ENCODE measurements around the gene RRP1B.

Gene RRP1B

DNA sequence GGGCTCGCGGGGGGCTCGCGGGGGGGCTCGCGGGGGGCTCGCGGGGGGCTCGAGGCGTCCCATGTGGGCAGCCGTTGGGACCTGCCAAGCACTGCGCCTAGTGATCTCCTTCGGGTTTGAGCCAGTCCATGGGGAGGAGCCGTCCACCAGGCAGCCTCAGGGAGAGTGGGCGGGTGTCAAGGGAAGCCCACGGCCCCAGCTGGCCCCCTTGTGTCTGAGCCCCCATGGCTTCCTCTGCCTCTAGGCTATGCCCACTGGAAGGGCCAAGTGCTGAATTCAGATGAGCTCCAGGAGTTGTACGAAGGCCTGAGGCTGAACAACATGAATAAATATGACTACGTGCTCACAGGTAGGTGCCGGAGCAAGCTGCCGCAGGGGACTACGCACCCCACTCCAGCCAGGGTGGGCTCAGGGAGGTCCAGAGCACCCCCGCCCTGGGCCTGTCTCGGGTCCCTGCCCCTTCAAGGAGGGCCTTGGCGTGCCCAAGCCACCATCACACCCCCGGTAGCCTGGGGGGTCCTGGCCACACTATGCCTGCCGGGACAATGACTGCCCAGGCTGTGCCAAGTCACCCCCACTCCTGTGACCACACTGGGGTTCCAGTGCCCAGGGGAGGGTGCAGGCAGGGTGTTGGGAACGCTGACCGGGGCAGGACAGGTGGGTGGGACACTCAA lies 82.2 kb downstream of the RRP1B start:
- peaks cover 10% of the 10 kb centered on the region for H4K20me1 ChIP-seq (ENCODE audit: insufficient read depth, low read length)
- no peaks in the 10 kb centered on the region for H3K79me2 ChIP-seq (ENCODE audit: insufficient read depth, low read length)

DNA sequence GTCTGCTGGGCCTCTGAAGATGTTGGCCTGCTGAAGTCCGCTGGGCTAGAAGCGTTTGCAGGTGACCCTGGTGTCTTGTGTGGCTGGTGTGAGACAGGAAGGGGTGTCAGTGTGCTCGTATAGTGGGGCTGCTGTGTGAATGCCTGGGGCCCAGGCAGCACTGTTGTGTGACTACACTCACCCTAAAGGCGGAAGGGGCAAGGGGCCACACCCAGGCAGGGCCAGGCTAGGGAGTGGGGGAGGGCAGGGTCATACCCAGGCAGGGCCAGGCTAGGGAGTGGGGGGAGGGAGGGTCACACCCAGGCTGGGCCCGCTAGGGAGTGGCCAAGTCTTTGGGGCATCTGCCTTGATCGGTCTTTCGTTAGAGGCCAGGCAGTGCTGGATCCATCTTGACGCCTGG lies 84.6 kb downstream of the RRP1B start:
- TF ChIP-seq EZH2 (IDR thresholded peaks at IDR 0.05; ENCODE audit: borderline replicate concordance, low read depth, low read length, severe bottlenecking) (no peak), CTCF (IDR thresholded peaks at IDR 0.05; ENCODE audit: borderline replicate concordance, extremely low read depth, low read length, poor library complexity, severe bottlenecking) (no peak)
- no peak overlapping the region for H3K27ac ChIP-seq (ENCODE audit: low read length)
- no peaks in the 10 kb centered on the region for H3K27me3 ChIP-seq (ENCODE audit: insufficient read depth, low read length, poor library complexity)
- no peak overlapping the region for H3K4me2 ChIP-seq (ENCODE audit: insufficient read depth, low read length)
- H3K79me2 ChIP-seq (ENCODE audit: insufficient read depth, low read length), result no peaks in the 10 kb centered on the region
- no peaks in the 10 kb centered on the region for H3K9me3 ChIP-seq (ENCODE audit: insufficient read depth, low read length, severe bottlenecking)
- DNase-seq (no peak), ATAC-seq (ENCODE audit: insufficient read depth, low read depth) (no peak)
- no peak overlapping the region for H2AFZ ChIP-seq (ENCODE audit: low read depth, low read length)
- H3K4me1 ChIP-seq (ENCODE audit: insufficient read depth, low read length), result no peaks in the 10 kb centered on the region
- peaks cover 10% of the 10 kb centered on the region; the same call in 1 of the 2 replicates for H4K20me1 ChIP-seq (ENCODE audit: insufficient read depth, low read length)
- H3K4me3 ChIP-seq (ENCODE audit: low read depth in 1 of 2, low read length in 2 of 2), result no peak overlapping the region
- H3K9ac ChIP-seq (ENCODE audit: low read depth, low read length), result no peak overlapping the region
- peaks cover 27% of the 10 kb centered on the region for H3K36me3 ChIP-seq (ENCODE audit: insufficient read depth, low read length)

More for the DNA sequence above, 82.2 kb downstream of the RRP1B start:
- ATAC-seq (ENCODE audit: insufficient read depth, low read depth), result no peak
- Histone ChIP-seq H3K9me3 (ENCODE audit: insufficient read depth, low read length, severe bottlenecking) (no peaks in the 10 kb centered on the region), H3K27ac (ENCODE audit: low read length) (no peak overlapping the region), H3K9ac (ENCODE audit: low read depth, low read length) (no peak overlapping the region), H3K4me1 (ENCODE audit: insufficient read depth, low read length) (no peaks in the 10 kb centered on the region), H3K4me3 (ENCODE audit: low read depth in 1 of 2, low read length in 2 of 2) (no peak overlapping the region), H3K4me2 (ENCODE audit: insufficient read depth, low read length) (no peak overlapping the region), H3K27me3 (ENCODE audit: insufficient read depth, low read length, poor library complexity) (no peaks in the 10 kb centered on the region), H3K36me3 (ENCODE audit: insufficient read depth, low read length) (peaks cover 23% of the 10 kb centered on the region), H2AFZ (ENCODE audit: low read depth, low read length) (no peak overlapping the region)
- DNase-seq, result no peak
- TF ChIP-seq EZH2 (IDR thresholded peaks at IDR 0.05; ENCODE audit: borderline replicate concordance, low read depth, low read length, severe bottlenecking), result no peak
- TF ChIP-seq CTCF (IDR thresholded peaks at IDR 0.05; ENCODE audit: borderline replicate concordance, extremely low read depth, low read length, poor library complexity, severe bottlenecking), result no peak

- Histone ChIP-seq H2AFZ (ENCODE audit: low read depth, low read length) (no peak overlapping the region), H3K27me3 (ENCODE audit: insufficient read depth, low read length, poor library complexity) (no peaks in the 10 kb centered on the region), H3K36me3 (ENCODE audit: insufficient read depth, low read length) (peaks cover 27% of the 10 kb centered on the region), H3K4me1 (ENCODE audit: insufficient read depth, low read length) (no peaks in the 10 kb centered on the region), H3K79me2 (ENCODE audit: insufficient read depth, low read length) (no peaks in the 10 kb centered on the region), H3K9me3 (ENCODE audit: insufficient read depth, low read length, severe bottlenecking) (no peaks in the 10 kb centered on the region), H3K9ac (ENCODE audit: low read depth, low read length) (no peak overlapping the region), H3K4me3 (ENCODE audit: low read depth in 1 of 2, low read length in 2 of 2) (no peak overlapping the region), H4K20me1 (ENCODE audit: insufficient read depth, low read length) (peaks cover 10% of the 10 kb centered on the region; the same call in 1 of the 2 replicates), H3K4me2 (ENCODE audit: insufficient read depth, low read length) (no peak overlapping the region), H3K27ac (ENCODE audit: low read length) (no peak overlapping the region)
- DNase-seq (no peak), ATAC-seq (ENCODE audit: insufficient read depth, low read depth) (no peak)
- TF ChIP-seq CTCF (IDR thresholded peaks at IDR 0.05; ENCODE audit: borderline replicate concordance, extremely low read depth, low read length, poor library complexity, severe bottlenecking) (no peak), EZH2 (IDR thresholded peaks at IDR 0.05; ENCODE audit: borderline replicate concordance, low read depth, low read length, severe bottlenecking) (no peak)
Measured at GRCh38 chr21:43744725-43745124, 85.4 kb downstream of the RRP1B start.
